ENCODE results near the gene CLDN18.

DNA sequence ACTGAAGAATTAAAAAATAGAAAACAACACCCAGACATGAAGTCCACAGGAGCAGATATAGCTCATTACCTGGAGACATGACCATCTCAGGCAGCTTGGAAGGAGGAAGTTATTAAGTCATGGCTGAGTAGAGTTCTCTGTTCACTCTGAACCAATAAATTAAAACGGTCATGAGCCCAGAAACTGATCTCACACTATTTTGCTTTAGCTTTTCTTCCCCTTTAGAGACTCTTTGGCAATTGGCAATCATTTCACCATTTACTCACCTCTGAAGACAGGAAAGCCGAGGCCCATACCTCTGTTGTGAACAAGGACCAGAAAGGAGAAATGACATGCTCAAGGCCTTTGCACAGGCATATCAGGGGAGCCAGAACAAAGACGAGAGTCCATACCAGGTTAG is 26.6 kb downstream of the CLDN18 start:
- TF ChIP-seq NFRKB (IDR thresholded peaks at IDR 0.05) (no peak), FOXA1 (IDR thresholded peaks at IDR 0.05) (no peak), ELF4 (IDR thresholded peaks at IDR 0.05) (no peak), FOXM1 (IDR thresholded peaks at IDR 0.05; ENCODE audit: borderline replicate concordance) (no peak), BHLHE40 (IDR thresholded peaks at IDR 0.05; ENCODE audit: borderline replicate concordance) (no peak)
